Astrocyte (in vitro differentiated cells and primary cell): Measurements from ENCODE around the gene ARL6IP4. TPM values are rescaled to one million over a fixed set of nuclear protein-coding genes. Genes with fewer than 3 reads are reported as not detected.

ENCODE experiments used
- DNase-seq: peaks from one replicate; pipeline ENCODE4 v3.0.0-alpha.2; 2010; ENCODE audit warnings: low read depth
- FAIRE-seq: peaks from 2 replicates; lab custom pipeline; 2011; peaks lifted over from hg19 to GRCh38; lab: Jason Lieb, UNC
- H2AFZ ChIP-seq: 2 replicates; pipeline ENCODE4 v1.6.0; 2012; ENCODE audit warnings: low read depth, low read length, inconsistent platforms
- H3K27ac ChIP-seq: 2 replicates; pipeline ENCODE4 v1.5.1; 2011; ENCODE audit warnings: low read depth, low read length, inconsistent platforms
- H3K27me3 ChIP-seq: 2 replicates; pipeline ENCODE4 v1.6.0; 2011; ENCODE audit warnings: low read length, inconsistent platforms; ENCODE audit not compliant: insufficient read depth
- H3K36me3 ChIP-seq: 2 replicates; pipeline ENCODE4 v1.5.1; 2011; ENCODE audit warnings: low read length, inconsistent platforms; ENCODE audit not compliant: insufficient read depth
- H3K4me1 ChIP-seq: 2 replicates; pipeline ENCODE4 v1.5.1; 2011; ENCODE audit warnings: low read length, inconsistent platforms; ENCODE audit not compliant: insufficient read depth
- H3K4me2 ChIP-seq: 2 replicates; pipeline ENCODE4 v1.6.0; 2012; ENCODE audit warnings: low read length, inconsistent platforms
- H3K4me3 ChIP-seq: 2 replicates; pipeline ENCODE4 v1.5.1; 2011; ENCODE audit warnings: low read depth, mild to moderate bottlenecking, low read length, inconsistent platforms; ENCODE audit not compliant: insufficient read depth
- H3K79me2 ChIP-seq: 2 replicates; pipeline ENCODE4 v1.6.0; 2012; ENCODE audit warnings: mild to moderate bottlenecking, low read length, inconsistent platforms; ENCODE audit not compliant: insufficient read depth
- H3K9ac ChIP-seq: 2 replicates; pipeline ENCODE4 v1.6.0; 2012; ENCODE audit warnings: mild to moderate bottlenecking, low read length, inconsistent platforms
- H3K9me3 ChIP-seq: 2 replicates; pipeline ENCODE4 v1.5.1; 2012; ENCODE audit warnings: low read depth, mild to moderate bottlenecking, low read length, inconsistent platforms; ENCODE audit not compliant: insufficient read depth
- H4K20me1 ChIP-seq: 2 replicates; pipeline ENCODE4 v1.6.0; 2012; ENCODE audit warnings: low read length, inconsistent platforms; ENCODE audit not compliant: insufficient read depth
- H3K27ac Mint-ChIP-seq: one replicate; pipeline ENCODE4 v1.8.0; 2021; ENCODE audit warnings: mild to moderate bottlenecking, mixed read lengths; ENCODE audit not compliant: unreplicated experiment
- H3K27me3 Mint-ChIP-seq: one replicate; pipeline ENCODE4 v1.8.0; 2021; ENCODE audit warnings: low read depth, mixed read lengths; ENCODE audit not compliant: unreplicated experiment
- H3K36me3 Mint-ChIP-seq: one replicate; pipeline ENCODE4 v1.8.0; 2021; ENCODE audit warnings: low read depth, mixed read lengths; ENCODE audit not compliant: unreplicated experiment
- H3K4me1 Mint-ChIP-seq: one replicate; pipeline ENCODE4 v1.8.0; 2021; ENCODE audit warnings: low read depth, mixed read lengths; ENCODE audit not compliant: unreplicated experiment
- H3K4me3 Mint-ChIP-seq: one replicate; pipeline ENCODE4 v1.8.0; 2021; ENCODE audit warnings: mild to moderate bottlenecking, moderate library complexity, mixed read lengths; ENCODE audit not compliant: unreplicated experiment
- H3K9me3 Mint-ChIP-seq: one replicate; pipeline ENCODE4 v1.8.0; 2021; ENCODE audit warnings: mild to moderate bottlenecking, mixed read lengths; ENCODE audit not compliant: unreplicated experiment
- EZH2 ChIP-seq: IDR thresholded peaks from 2 replicates; pipeline ENCODE4 v1.6.1; 2012; ENCODE audit warnings: mild to moderate bottlenecking, low read length, inconsistent platforms; ENCODE audit not compliant: insufficient read depth
- total RNA-seq: library from RNA; stranded (reverse); gene quantifications from 2 replicates; pipeline ENCODE4 v1.2.1, GENCODE V29; 2021
- TF ChIP-seq, protein P1 (sequence below): IDR thresholded peaks from 2 replicates; pipeline ENCODE4 v1.5.1; 2011; ENCODE audit warnings: low read depth, mild to moderate bottlenecking, inconsistent platforms, low read length, moderate library complexity; ENCODE audit not compliant: insufficient read depth

ARL6IP4 gene
- total RNA-seq, 1 donor from 2014 or later: 122 TPM

DNA sequence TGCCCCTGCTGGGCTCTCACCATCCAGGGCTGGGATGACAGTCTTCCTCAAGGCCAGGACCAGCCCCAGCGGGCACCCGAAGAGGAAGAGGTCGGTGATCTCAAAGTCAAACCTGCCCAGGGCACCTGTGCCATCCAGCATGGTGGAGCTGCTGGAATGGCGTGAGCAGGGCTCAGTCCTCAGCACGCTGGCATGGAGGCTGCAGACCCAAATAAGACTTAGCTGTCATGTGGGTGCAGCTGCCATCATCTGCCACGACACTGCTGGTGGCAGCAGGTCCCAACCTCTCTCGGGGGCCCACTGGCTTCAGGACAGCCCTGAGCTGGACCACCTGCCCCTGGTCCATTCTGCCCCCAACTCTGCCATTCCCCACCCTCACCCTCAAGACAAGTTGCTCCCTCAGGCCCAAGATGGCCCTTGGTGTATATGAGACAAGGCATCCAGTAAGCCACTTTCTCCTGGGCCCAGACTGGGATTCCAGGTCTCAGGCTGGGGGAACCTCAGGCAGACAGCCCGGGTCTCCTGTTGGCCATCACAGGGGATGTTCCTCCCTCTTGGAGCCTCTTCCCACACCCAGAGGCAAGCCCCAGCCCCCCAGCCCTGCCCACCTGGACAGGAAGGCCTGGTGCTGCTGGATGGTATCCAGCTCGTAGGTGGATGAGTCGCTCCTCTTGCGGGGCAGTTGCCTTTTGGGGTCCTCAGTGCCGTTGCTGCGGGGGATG is 14.5 kb downstream of the ARL6IP4 start:
- H4K20me1 ChIP-seq: no peaks in the 10 kb centered on the region
- no peaks in the 10 kb centered on the region for H3K9me3 ChIP-seq
- H3K79me2 ChIP-seq: no peaks in the 10 kb centered on the region
- no peak overlapping the region for H3K27ac Mint-ChIP-seq
- H3K4me3 ChIP-seq: no peak overlapping the region
- no peak for FAIRE-seq
- H3K4me1 ChIP-seq: no peaks in the 10 kb centered on the region
- H3K27ac ChIP-seq: no peak overlapping the region
- no peak overlapping the region for H3K4me2 ChIP-seq
- H3K27me3 ChIP-seq: no peaks in the 10 kb centered on the region
- no peaks in the 10 kb centered on the region for H3K36me3 ChIP-seq
- TF ChIP-seq EZH2: no peak
- TF ChIP-seq, protein P1, sequence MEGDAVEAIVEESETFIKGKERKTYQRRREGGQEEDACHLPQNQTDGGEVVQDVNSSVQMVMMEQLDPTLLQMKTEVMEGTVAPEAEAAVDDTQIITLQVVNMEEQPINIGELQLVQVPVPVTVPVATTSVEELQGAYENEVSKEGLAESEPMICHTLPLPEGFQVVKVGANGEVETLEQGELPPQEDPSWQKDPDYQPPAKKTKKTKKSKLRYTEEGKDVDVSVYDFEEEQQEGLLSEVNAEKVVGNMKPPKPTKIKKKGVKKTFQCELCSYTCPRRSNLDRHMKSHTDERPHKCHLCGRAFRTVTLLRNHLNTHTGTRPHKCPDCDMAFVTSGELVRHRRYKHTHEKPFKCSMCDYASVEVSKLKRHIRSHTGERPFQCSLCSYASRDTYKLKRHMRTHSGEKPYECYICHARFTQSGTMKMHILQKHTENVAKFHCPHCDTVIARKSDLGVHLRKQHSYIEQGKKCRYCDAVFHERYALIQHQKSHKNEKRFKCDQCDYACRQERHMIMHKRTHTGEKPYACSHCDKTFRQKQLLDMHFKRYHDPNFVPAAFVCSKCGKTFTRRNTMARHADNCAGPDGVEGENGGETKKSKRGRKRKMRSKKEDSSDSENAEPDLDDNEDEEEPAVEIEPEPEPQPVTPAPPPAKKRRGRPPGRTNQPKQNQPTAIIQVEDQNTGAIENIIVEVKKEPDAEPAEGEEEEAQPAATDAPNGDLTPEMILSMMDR: no peak
- no peak overlapping the region for H3K9ac ChIP-seq
- H3K36me3 Mint-ChIP-seq: peaks cover 5% of the 10 kb centered on the region
- H3K4me3 Mint-ChIP-seq: no peak overlapping the region
- DNase-seq: no peak
- H3K4me1 Mint-ChIP-seq: no peaks in the 10 kb centered on the region
- H3K27me3 Mint-ChIP-seq: no peaks in the 10 kb centered on the region
- no peak overlapping the region for H2AFZ ChIP-seq
- H3K9me3 Mint-ChIP-seq: peaks cover 1% of the 10 kb centered on the region

DNA sequence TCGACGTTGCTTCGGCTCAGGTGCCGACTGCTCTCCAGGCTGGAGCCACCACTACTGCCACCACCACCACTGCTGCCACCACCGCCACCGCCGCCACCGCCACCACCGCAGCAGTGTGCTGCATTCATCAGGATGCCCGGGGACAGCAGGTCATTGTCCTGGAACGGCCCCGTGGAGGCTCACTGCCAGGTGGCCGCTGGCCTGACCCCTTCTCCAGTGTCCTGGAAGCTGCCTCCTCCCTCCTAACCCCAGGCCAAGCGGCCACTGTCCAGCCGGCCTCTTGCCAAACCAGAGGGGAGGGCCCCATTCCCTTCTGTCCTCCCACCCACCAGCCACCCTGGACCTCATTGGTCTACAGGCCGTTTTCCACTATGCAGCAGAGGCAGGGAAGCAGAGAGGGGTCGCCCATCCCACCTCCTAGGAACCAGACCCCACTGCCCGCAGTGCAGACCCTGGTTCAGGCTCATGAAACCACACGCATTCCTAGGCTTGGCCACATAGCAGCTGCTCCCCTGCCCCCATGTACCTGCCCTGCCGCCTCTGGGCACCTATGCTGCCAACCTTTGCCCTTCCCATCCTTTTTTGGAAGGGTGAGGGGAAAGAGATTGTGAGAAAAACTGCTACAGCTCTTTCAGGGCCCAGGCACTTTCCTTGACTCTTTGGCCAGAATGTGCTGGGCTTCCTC is 15.2 kb downstream of the ARL6IP4 start:
- TF ChIP-seq, protein P1: no peak
- TF ChIP-seq EZH2: no peak
- Histone ChIP-seq H3K79me2 (no peaks in the 10 kb centered on the region), H3K27ac (no peak overlapping the region), H3K9me3 (no peaks in the 10 kb centered on the region), H3K36me3 (no peaks in the 10 kb centered on the region), H3K4me2 (no peak overlapping the region), H2AFZ (no peak overlapping the region), H3K27me3 (no peaks in the 10 kb centered on the region), H3K9ac (no peak overlapping the region), H4K20me1 (no peaks in the 10 kb centered on the region), H3K4me3 (no peak overlapping the region), H3K4me1 (no peaks in the 10 kb centered on the region)
- H3K27me3 Mint-ChIP-seq: peaks cover 3% of the 10 kb centered on the region
- DNase-seq (no peak), FAIRE-seq (no peak)
- no peak overlapping the region for H3K4me3 Mint-ChIP-seq
- H3K9me3 Mint-ChIP-seq: peaks cover 1% of the 10 kb centered on the region
- H3K27ac Mint-ChIP-seq: no peak overlapping the region
- peaks cover 7% of the 10 kb centered on the region for H3K36me3 Mint-ChIP-seq
- no peaks in the 10 kb centered on the region for H3K4me1 Mint-ChIP-seq

DNA sequence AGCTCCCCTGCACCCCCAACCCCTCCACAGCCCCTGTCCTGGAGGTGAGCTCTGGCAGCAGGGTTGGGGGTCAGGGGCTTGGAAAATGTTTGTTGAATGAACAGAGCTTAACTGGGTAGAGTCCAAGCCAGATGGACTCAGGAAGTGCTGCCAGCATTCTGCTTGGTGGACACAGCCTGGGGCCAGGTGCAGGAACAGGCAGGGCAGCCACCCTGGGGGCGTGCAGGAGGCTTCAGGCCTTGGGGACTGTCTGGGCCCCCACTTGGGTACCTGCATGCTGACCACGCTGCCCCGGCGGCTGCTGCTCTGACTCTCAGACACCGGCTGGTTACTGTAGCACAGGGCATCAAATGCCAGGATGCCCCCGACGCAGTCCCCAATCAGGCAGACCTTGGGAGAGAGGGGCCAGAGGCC is 15.7 kb downstream of the ARL6IP4 start:
- H3K27ac Mint-ChIP-seq: no peak overlapping the region
- Histone ChIP-seq H3K4me2 (no peak overlapping the region), H3K9ac (no peak overlapping the region), H3K4me3 (no peak overlapping the region), H3K36me3 (no peaks in the 10 kb centered on the region), H3K4me1 (no peaks in the 10 kb centered on the region), H3K27ac (no peak overlapping the region), H3K9me3 (no peaks in the 10 kb centered on the region), H4K20me1 (no peaks in the 10 kb centered on the region), H3K27me3 (no peaks in the 10 kb centered on the region), H2AFZ (no peak overlapping the region), H3K79me2 (no peaks in the 10 kb centered on the region)
- FAIRE-seq (no peak), DNase-seq (no peak)
- peaks cover 3% of the 10 kb centered on the region for H3K27me3 Mint-ChIP-seq
- peaks cover 1% of the 10 kb centered on the region for H3K9me3 Mint-ChIP-seq
- H3K4me1 Mint-ChIP-seq: no peaks in the 10 kb centered on the region
- H3K36me3 Mint-ChIP-seq: peaks cover 10% of the 10 kb centered on the region
- TF ChIP-seq, protein P1: no peak
- TF ChIP-seq EZH2: no peak
- no peak overlapping the region for H3K4me3 Mint-ChIP-seq
